ENCODE results near the gene IRF2BP1.
"Not testable (repeated sequence)": the region's sequence is repeated elsewhere in the genome, so short reads cannot be mapped to it uniquely, and the experiment has no call there.

The IRF2BP1 gene

DNA sequence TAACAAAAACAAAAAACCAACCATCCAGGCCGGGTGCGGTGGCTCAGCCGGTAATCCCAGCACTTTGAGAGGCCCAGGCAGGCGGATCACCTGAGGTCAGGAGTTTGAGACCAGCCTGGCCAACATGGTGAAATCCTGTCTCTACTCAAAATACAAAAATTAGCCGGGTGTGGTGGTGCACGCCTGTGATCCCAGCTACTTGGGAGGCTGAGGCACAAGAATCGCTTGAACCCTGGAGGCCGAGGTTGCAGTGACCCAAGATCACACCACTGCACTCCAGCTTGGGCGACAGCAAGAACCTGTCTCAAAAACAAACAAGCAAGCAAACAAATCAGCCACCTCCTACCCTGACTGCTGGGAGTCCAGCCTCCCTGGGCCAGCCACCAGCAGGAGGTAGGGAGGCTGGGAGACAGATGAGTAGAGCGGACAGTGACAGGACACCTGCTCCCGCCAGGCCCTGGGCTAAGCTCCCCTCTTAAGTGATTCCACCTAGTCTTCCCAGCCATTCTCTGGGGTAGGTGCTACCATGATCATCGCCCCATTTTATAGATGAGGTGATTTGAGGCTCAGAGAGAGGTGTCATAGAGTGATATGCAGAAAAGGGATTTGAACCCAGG lies 10.2 kb upstream of the IRF2BP1 start:
- not testable (repeated sequence) for H3K9me3 Mint-ChIP-seq; H3K27ac Mint-ChIP-seq; H3K4me1 Mint-ChIP-seq (ENCODE audit: low read depth); H3K4me3 Mint-ChIP-seq; H3K27me3 Mint-ChIP-seq (ENCODE audit: low read depth)
- peaks cover 21% of the 10 kb centered on the region for H3K36me3 Mint-ChIP-seq (ENCODE audit: low read depth)

DNA sequence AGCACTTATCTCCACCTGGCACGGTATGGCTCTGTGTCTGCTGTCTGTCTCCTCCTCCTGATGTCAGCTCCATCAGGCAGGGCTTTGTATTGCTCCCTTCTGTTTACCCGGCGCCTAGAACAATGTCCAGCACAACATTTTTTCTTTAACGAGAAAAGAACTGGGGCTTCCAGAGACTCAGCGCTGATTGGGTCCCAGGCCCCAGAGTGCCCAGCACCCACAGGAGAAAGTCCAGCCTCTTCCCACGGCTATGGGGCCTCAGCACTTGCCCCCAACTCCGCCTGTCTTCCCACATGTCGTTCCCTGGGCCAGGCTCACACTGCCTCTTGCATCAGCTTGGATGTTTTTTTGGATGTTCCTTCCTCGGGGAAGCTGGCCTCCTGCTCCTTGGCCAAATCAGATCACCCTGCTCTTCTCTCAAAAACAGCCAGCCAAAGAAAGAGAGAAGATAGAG lies 9.6 kb upstream of the IRF2BP1 start:
- Mint-ChIP-seq H3K36me3 (ENCODE audit: low read depth) (peaks cover 17% of the 10 kb centered on the region), H3K9me3 (no peaks in the 10 kb centered on the region), H3K27ac (no peak overlapping the region), H3K27me3 (ENCODE audit: low read depth) (no peaks in the 10 kb centered on the region), H3K4me1 (ENCODE audit: low read depth) (peaks cover 2% of the 10 kb centered on the region), H3K4me3 (no peak overlapping the region)

DNA sequence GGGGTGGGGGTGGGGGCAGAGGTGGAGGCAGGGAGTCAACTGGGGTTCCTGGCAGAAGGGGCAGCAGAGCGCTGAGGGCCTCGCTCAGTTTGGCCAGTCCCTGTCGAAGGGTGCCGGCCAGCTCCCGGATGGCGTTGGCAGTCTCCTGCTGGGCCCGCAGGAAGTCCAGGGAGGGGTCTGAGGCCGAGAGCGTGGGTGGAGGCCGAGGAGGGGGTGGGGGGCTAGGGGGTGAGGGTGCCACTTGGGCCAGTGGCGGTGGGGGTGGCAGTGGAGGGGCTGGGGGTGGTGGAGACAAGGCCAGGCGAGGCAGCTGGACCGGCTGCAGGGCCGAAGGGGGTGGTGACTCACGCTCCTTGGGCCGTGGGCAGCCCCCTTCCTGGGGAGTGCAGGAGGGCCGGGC lies 4.9 kb upstream of the IRF2BP1 start:
- no peak overlapping the region for H3K27ac Mint-ChIP-seq
- peaks cover 8% of the 10 kb centered on the region for H3K4me1 Mint-ChIP-seq (ENCODE audit: low read depth)
- H3K9me3 Mint-ChIP-seq: no peaks in the 10 kb centered on the region
- H3K27me3 Mint-ChIP-seq (ENCODE audit: low read depth): no peaks in the 10 kb centered on the region
- H3K36me3 Mint-ChIP-seq (ENCODE audit: low read depth): peaks cover 8% of the 10 kb centered on the region
- H3K4me3 Mint-ChIP-seq: no peak overlapping the region

DNA sequence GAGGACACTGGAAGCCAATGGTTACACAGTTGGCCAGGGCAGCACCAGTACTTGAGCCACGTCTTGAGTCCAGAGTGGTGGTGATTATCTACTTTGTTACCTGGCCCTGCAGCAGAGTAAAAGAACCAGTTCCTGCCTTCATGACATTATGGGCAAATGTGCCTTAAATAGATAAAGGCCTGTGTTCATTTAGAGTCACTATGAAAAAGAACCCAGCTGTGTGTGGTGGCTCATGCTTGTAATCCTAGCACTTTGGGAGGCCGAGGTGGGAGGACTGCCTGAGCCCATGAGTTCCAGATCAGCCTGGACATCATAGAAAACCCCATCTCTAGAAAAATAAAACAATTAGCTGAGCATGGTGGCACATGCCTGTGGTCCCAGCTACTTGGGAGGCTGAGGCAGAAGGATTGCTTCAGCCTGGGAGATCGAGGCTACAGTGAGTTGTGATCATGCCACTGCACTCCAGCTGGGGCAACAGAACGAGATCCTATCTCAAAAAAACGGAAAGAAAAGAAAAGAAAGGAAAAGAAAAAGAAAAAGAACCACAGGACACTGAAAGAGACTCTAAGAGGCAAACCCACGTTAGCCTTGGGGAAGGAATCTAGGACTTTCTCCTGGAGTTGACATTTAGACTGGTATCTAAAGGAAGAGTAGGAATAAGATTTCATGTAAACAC lies 3.4 kb upstream of the IRF2BP1 start:
- Mint-ChIP-seq H3K27ac (no peak overlapping the region), H3K9me3 (no peaks in the 10 kb centered on the region), H3K4me1 (ENCODE audit: low read depth) (peaks cover 8% of the 10 kb centered on the region), H3K4me3 (no peak overlapping the region), H3K36me3 (ENCODE audit: low read depth) (peaks cover 5% of the 10 kb centered on the region), H3K27me3 (ENCODE audit: low read depth) (no peaks in the 10 kb centered on the region)

DNA sequence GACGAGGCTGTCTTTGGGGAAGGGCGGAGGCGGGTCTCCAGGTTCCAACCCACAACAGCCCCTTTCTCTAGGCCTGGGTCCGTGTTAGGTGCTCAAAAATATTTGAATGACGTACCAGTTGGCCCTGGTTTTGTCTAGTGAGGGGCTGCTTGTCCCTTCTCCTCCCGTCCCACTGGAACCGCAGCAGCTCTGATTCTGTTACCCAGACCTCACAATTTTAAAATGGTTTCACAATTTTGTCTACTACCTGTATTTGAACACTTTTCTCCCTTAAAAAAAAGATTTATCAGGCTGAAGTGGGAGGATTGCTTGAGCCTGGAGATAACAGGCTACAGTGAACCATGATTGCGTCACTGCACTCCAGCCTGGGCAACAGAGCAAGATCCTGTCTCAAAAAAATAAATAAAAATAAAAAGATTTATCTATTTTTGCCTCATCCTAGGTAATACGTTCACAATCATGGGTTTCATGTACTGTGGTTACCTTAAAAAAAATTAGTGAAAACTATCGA lies 1.3 kb upstream of the IRF2BP1 start:
- H3K4me1 Mint-ChIP-seq (ENCODE audit: low read depth): peaks cover 11% of the 10 kb centered on the region

DNA sequence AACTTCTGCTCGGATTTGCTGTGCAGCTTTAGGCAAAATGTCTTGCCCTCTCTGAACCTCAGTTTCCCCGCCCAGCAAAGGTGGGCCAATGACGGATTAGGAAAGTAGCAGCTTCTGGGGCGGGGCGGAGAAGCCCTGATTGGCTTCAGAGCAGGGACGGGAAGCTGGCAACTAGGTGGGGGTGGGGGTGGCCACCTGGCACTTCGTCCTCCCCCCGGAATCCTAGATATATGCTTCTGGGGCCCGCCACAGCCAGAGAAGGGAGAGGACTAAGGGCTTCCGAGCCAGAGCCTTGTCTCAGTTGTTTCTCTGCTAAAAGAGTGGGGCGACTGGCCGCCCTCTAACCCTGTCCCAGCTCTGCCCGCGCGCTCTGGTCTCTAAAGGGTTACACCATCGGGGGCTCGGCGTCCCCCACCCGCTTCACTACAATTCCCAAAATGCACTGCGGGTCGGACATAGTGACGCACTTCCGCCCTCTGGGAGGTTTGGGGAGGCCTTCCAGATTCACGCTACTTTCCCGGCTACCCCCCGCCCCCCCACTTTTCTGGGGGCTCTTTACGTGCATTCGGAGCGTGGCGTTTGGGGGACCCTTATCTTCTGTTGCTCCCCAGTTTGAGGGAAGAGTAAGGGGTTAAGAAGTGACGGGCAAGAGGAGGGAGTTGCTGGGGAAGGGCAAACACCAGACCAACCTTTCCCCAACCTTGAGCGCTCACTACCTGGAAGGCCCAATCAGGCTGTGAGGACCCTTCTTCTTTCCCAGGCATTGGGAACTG lies 672 bp upstream of the IRF2BP1 start:
- H3K27me3 Mint-ChIP-seq (ENCODE audit: low read depth): no peaks in the 10 kb centered on the region
- peaks cover 7% of the 10 kb centered on the region for H3K36me3 Mint-ChIP-seq (ENCODE audit: low read depth)
- H3K4me1 Mint-ChIP-seq (ENCODE audit: low read depth): peaks cover 14% of the 10 kb centered on the region
- peak overlapping the region; percentile 97 for H3K4me3 Mint-ChIP-seq
- H3K9me3 Mint-ChIP-seq: no peaks in the 10 kb centered on the region
- H3K27ac Mint-ChIP-seq: peak overlapping the region; percentile 99

More for the DNA sequence above, 1.3 kb upstream of the IRF2BP1 start:
- peak overlapping the region; percentile 97 for H3K4me3 Mint-ChIP-seq
- H3K27ac Mint-ChIP-seq: peak overlapping the region; percentile 99
- H3K27me3 Mint-ChIP-seq (ENCODE audit: low read depth): no peaks in the 10 kb centered on the region
- H3K9me3 Mint-ChIP-seq: no peaks in the 10 kb centered on the region
- peaks cover 7% of the 10 kb centered on the region for H3K36me3 Mint-ChIP-seq (ENCODE audit: low read depth)

DNA sequence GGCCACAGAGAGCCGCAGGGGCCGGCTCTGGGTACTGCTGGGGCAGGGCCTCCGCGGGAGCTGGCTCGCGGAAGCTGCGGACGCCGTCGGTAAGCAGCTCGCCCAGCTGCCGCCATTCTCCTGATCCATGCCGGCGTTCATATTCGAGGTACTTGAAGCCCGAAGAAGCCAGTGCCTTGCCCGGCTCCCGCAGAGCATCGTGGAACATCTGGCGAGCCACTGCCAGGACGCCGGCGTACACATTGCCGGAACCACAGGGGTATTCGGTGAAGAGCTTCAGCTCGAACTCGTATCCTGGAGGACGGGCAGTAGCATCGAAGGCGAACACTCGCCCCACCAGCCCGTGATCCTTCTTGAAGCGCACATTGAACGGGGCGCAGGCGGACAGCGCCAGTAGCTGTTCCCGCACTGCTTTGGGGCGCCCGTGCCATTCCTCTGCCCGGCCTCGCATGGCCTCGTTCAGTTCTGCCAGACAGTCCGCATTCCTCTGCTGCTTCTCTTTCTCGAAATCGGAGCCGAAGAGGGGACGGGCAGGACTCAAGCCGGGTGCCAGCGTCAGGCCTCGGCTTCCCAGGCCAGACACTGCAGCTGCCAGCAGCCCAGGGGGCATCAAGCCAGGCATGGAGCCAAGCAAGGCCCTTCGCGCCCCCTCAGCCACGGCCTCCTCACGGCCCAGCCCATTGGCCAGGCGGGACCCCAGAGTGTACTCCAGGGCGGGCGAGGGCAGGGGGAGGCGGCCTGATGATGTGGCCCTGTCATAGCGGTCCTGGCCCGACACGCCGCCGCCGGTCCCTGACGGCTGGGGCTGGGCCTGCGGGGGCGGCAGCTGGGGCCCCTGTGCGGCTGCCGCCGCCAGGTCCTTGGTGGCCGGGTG lies 1.0 kb downstream of the IRF2BP1 start:
- peaks cover 2% of the 10 kb centered on the region for H3K36me3 Mint-ChIP-seq (ENCODE audit: low read depth)

DNA sequence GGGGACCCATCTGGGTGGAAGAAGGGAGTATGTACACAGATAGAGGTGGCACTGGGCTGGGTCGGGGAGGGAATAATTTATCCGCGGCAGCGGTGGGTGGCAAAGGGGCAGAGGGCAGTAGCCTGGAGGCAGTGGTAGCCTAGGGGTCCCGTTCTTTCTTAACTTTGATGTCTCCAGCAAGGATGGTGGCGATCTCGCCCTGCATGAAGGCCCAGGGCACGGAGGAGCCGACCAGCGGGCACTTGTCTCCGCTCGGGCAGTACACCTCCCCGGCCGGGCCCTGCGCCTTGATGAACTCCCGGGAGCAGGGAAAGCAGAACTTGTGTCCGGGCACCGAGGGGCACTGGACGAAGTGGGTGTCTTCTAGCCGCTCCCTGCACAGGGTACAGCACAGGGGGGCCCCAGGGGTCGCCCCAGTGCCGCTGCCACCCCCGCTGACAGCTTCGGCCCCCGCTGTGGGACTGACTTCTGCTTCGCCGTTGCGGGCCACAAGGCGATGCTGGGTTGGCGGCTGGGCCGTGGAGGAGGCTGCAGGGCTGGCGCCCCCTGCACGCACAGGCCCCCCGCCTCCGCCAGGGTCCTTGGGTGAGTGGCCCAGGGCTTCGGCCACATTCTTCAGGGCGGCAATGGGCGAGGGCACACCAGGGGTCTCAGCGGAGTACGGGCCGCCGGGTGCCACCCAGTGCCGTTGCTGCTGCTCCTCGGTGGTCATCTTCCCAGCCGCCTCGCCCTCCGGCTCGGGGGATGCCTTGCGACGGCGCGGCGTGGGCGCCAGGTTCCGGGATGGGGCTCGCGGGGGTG lies 1.9 kb downstream of the IRF2BP1 start:
- Mint-ChIP-seq H3K36me3 (ENCODE audit: low read depth) (peaks cover 2% of the 10 kb centered on the region), H3K9me3 (no peaks in the 10 kb centered on the region), H3K27ac (no peak overlapping the region), H3K4me1 (ENCODE audit: low read depth) (peaks cover 21% of the 10 kb centered on the region), H3K27me3 (ENCODE audit: low read depth) (peaks cover 3% of the 10 kb centered on the region), H3K4me3 (no peak overlapping the region)

More for the DNA sequence above, 1.0 kb downstream of the IRF2BP1 start:
- Mint-ChIP-seq H3K4me1 (ENCODE audit: low read depth) (peaks cover 21% of the 10 kb centered on the region), H3K27me3 (ENCODE audit: low read depth) (peaks cover 3% of the 10 kb centered on the region), H3K27ac (no peak overlapping the region), H3K4me3 (peak overlapping the region; percentile 37), H3K9me3 (no peaks in the 10 kb centered on the region)

DNA sequence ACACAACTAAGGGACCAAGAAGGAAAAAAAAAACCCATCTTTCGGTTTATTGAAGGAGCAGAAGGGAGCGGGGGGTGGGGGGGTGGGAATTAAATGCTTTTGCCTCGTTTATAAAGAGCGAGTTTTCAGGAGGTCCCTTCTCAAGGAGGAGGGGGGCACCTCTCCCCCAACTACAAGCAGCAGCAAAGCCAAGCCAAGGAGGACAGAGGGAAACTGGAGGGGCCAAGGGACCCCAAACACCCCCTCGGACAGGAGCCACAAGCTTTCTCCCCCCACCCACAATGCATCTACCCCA lies 2.4 kb downstream of the IRF2BP1 start:
- Mint-ChIP-seq H3K4me3 (peak overlapping the region; percentile 76), H3K36me3 (ENCODE audit: low read depth) (peaks cover 2% of the 10 kb centered on the region), H3K27me3 (ENCODE audit: low read depth) (peaks cover 3% of the 10 kb centered on the region), H3K9me3 (no peaks in the 10 kb centered on the region), H3K27ac (peak overlapping the region; percentile 37), H3K4me1 (ENCODE audit: low read depth) (peaks cover 23% of the 10 kb centered on the region)

DNA sequence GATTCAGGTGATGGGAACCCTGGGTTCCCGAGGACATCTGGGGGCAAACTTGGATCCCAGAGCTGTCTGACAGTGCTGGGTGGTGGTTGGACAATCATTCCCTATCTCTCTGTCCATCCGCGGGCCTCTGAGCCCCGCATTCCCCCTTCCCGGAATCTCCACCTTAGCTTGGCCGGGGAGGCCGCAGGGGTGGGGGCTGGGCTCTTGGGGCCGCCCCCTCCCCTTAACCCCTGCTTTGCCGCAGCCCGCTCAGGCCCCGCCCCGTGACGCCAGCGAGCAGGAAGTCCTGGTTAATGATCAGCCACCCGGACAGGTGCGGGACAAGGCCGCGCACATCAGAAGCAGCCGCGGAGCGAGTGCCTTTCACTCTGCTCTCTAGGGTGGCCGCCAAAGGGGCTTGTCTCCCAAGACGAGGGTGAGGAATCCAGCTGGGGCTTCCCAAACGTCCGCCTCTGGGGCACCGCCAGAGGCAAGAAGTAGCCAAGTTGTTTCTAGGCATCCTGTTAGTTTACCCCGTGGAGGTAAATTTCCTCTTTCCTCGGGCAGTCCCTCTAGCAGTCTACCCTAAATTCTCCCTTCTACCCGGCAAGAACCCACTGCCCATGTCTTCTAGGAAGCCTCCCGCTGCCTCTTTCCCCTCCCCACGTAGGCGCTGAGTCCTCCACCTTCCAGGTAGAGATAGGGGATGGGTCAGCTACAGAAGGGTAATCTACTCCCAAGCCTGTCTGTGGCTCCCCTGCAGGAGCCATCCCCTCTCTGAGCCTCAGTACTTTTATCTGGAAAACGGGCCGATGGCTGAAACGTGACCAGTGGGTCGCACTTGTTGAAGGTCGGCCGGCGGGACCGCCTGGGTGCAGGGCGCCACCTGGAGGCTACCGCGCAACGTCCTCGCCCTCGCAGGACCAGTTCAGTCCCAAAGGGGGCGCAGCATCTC lies 3.0 kb downstream of the IRF2BP1 start:
- no peaks in the 10 kb centered on the region for H3K9me3 Mint-ChIP-seq
- H3K27me3 Mint-ChIP-seq (ENCODE audit: low read depth): peaks cover 3% of the 10 kb centered on the region
- peak overlapping the region; percentile 76 for H3K4me3 Mint-ChIP-seq
- H3K36me3 Mint-ChIP-seq (ENCODE audit: low read depth): peaks cover 2% of the 10 kb centered on the region
- peaks cover 25% of the 10 kb centered on the region for H3K4me1 Mint-ChIP-seq (ENCODE audit: low read depth)
- H3K27ac Mint-ChIP-seq: peak overlapping the region; percentile 37

DNA sequence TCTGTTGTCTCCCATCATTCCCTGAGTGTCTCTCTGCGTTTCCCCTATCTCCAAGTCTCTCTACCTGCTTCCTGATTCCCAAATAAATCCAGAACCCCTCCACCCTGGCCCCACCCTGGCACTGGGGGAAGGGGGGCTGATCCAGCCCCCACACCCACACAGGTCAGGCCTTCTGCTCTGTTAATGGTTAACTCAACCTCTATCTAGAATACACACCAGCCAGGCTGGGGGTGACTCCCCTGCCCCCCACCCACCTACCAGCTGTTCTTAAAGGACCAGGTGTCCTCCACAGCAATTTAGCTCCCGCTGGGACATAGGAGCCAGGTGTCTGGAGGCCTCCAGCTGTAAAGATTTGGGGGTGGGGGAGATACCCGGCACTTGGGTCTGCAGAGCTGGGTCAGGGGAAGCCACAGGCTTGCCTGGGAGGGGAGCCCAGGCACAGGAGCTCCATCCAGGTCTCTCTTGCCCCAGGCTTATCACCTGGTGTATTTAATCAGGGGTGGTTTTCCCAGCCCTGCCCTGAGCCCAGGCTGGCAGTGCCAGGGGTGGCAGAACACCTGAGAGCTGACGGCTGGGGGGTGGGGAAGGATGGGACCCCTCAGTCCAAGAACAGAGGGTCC lies 3.9 kb downstream of the IRF2BP1 start:
- Mint-ChIP-seq H3K36me3 (ENCODE audit: low read depth) (peaks cover 2% of the 10 kb centered on the region), H3K9me3 (no peaks in the 10 kb centered on the region), H3K4me3 (no peak overlapping the region), H3K4me1 (ENCODE audit: low read depth) (peaks cover 27% of the 10 kb centered on the region), H3K27me3 (ENCODE audit: low read depth) (peaks cover 3% of the 10 kb centered on the region), H3K27ac (peak overlapping the region; percentile 52)

DNA sequence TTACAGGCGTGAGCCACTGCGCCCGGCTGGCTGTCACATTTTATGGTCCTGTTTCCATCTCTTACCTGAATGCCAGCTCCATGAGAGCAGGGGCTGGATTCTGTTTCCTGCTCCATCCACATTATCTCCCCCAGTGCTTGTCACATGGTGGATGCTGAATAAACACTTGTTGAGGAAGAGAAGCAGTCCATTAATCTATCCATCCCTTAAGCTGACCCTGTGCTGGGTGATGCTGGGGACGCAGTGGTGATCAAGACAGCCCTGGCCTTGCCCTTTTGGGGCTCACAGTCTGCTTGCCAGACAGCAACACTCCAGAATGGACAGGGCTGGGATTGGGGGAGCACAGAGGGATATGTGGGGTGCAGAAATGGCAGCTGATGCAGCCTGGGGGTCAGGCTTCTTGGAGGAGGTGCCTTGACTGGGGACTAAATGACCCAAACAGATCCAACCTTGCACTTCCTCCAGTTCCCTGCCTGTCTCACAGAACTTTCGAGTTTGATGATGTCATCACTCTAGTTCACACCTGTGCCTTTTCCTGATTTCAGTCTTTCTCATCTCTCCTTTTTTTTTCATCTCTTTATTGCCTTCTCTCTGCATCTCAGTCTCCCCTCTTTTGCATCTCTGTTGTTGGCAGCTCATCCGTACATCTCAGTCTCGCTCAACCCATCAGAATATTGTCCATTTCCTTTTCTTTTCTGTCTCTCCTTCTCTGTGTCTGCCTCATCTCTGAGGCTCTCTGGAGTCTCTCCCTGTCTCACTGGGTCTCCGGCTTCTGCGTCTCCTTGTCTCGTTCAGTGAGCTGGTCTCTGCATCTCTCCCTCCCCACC lies 4.6 kb downstream of the IRF2BP1 start:
- Mint-ChIP-seq H3K9me3 (no peaks in the 10 kb centered on the region), H3K4me1 (ENCODE audit: low read depth) (peaks cover 29% of the 10 kb centered on the region), H3K27me3 (ENCODE audit: low read depth) (peaks cover 4% of the 10 kb centered on the region), H3K36me3 (ENCODE audit: low read depth) (peaks cover 2% of the 10 kb centered on the region), H3K27ac (peak overlapping the region; percentile 52), H3K4me3 (peak overlapping the region; percentile 31)
